PFSK-1 (cell line): ENCODE data around the gene RNF220.

ENCODE experiments used
- POLR2AphosphoS5 ChIP-seq: IDR thresholded peaks from 2 replicates; pipeline ENCODE4 v1.6.1; 2012; ENCODE audit warnings: low read depth, mild to moderate bottlenecking, control low read depth, low read length, moderate library complexity
- REST ChIP-seq, 2 experiments: IDR thresholded peaks; 2 replicates each; pipeline versions ENCODE4 v1.6.1 to v1.8.0; 2011 to 2012; ENCODE audit warnings: low read depth in 2 of 2, low read length in 2 of 2, control low read depth in 1 of 2, inconsistent platforms in 1 of 2, mild to moderate bottlenecking in 1 of 2, moderate library complexity in 1 of 2; ENCODE audit not compliant: insufficient read depth in 1 of 2
- SIN3A ChIP-seq: IDR thresholded peaks from 2 replicates; pipeline ENCODE4 v1.6.1; 2012; ENCODE audit warnings: mild to moderate bottlenecking, low read length, moderate library complexity, borderline replicate concordance; ENCODE audit not compliant: insufficient read depth
- TAF1 ChIP-seq: IDR thresholded peaks from 2 replicates; pipeline ENCODE4 v1.6.1; 2012; ENCODE audit warnings: low read length, control low read depth, borderline replicate concordance; ENCODE audit not compliant: insufficient read depth

DNA sequence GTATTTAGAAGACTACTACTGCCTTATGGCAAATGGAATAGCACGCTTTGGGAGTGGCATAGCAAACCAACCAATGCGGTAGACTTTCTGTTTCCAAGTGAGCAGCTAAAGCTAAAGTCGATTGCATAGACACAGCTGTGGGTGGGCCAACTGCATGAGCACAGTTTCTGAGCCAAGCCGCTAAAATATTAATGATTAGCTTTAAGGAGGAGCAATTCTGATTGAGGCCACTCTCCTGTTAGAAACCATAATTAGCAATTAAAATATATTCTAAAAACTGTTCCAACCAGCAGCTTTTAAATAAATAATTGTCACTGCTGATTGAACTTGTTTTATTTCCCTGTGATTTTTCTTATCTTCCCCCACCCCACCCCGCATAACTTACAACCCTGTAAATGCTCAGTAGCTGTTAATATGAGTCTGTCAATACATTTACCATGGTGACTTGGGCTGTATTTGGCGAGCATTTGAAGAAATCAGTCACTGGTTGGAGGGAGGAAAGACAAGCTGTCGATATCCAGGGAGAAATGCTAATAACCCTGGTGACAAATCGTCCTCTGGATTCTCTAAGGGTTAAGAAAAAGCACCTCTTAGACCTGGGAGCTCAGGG, 32.2 kb downstream of the RNF220 start:
- TF ChIP-seq REST (IDR thresholded peaks at IDR 0.05; ENCODE audit: insufficient read depth in 1 of 2, low read depth in 2 of 2, low read length in 2 of 2) (no peak), SIN3A (no peak), POLR2AphosphoS5 (no peak), TAF1 (no peak)
